Measurements from ENCODE around the gene CEP89.

Gene CEP89

GRCh38 chr19:32866061-32866460 lies 105.7 kb downstream of the CEP89 start:
- H3K9me2 ChIP-seq (replicated peaks; ENCODE audit: insufficient read depth, low read length) = no peaks in the 10 kb centered on the region
- no peak overlapping the region for H3K4me3 ChIP-seq (ENCODE audit: insufficient read depth, low read length, poor library complexity, severe bottlenecking)
- H3K27me3 ChIP-seq (ENCODE audit: low read length) = no peaks in the 10 kb centered on the region
- H4K20me1 ChIP-seq (ENCODE audit: low read depth, low read length) = no peaks in the 10 kb centered on the region
- no peaks in the 10 kb centered on the region for H3K9me3 ChIP-seq (ENCODE audit: insufficient read depth, low read length)
- H3K79me2 ChIP-seq (ENCODE audit: insufficient read depth, low read length) = no peaks in the 10 kb centered on the region
- no peaks in the 10 kb centered on the region for H3K36me3 ChIP-seq (ENCODE audit: low read length)
- H3K9ac ChIP-seq (ENCODE audit: low read length) = no peak overlapping the region
- H3K27ac ChIP-seq (ENCODE audit: low read depth, low read length) = no peak overlapping the region
- TF ChIP-seq CTCF (IDR thresholded peaks at IDR 0.05; ENCODE audit: insufficient read depth, low read length, poor library complexity, severe bottlenecking) = no peak
- TF ChIP-seq EZH2phosphoT487 (conservative IDR thresholded peaks at IDR 0.05; ENCODE audit: low read length) = no peak
- H3K4me2 ChIP-seq (ENCODE audit: low read depth, low read length, poor library complexity, severe bottlenecking) = no peak overlapping the region
- H2AFZ ChIP-seq (ENCODE audit: low read depth, low read length, severe bottlenecking) = no peak overlapping the region
- no peaks in the 10 kb centered on the region for H3F3A ChIP-seq (ENCODE audit: insufficient read depth)

- H3K4me2 ChIP-seq (ENCODE audit: low read depth, low read length, poor library complexity, severe bottlenecking) = no peak overlapping the region
- H3K9me2 ChIP-seq (replicated peaks; ENCODE audit: insufficient read depth, low read length) = no peaks in the 10 kb centered on the region
- no peak overlapping the region for H2AFZ ChIP-seq (ENCODE audit: low read depth, low read length, severe bottlenecking)
- H3K9ac ChIP-seq (ENCODE audit: low read length) = no peak overlapping the region
- no peak overlapping the region for H3K27ac ChIP-seq (ENCODE audit: low read depth, low read length)
- no peak overlapping the region for H3K4me3 ChIP-seq (ENCODE audit: insufficient read depth, low read length, poor library complexity, severe bottlenecking)
- no peaks in the 10 kb centered on the region for H3F3A ChIP-seq (ENCODE audit: insufficient read depth)
- H3K9me3 ChIP-seq (ENCODE audit: insufficient read depth, low read length) = no peaks in the 10 kb centered on the region
- no peaks in the 10 kb centered on the region for H3K79me2 ChIP-seq (ENCODE audit: insufficient read depth, low read length)
- no peaks in the 10 kb centered on the region for H3K27me3 ChIP-seq (ENCODE audit: low read length)
- TF ChIP-seq CTCF (IDR thresholded peaks at IDR 0.05; ENCODE audit: insufficient read depth, low read length, poor library complexity, severe bottlenecking) (no peak), EZH2phosphoT487 (conservative IDR thresholded peaks at IDR 0.05; ENCODE audit: low read length) (no peak)
- H3K36me3 ChIP-seq (ENCODE audit: low read length) = no peaks in the 10 kb centered on the region
- H4K20me1 ChIP-seq (ENCODE audit: low read depth, low read length) = no peaks in the 10 kb centered on the region
These were observed 106.4 kb downstream of the CEP89 start for GRCh38 chr19:32865326-32865725.

- no peak overlapping the region for H2AFZ ChIP-seq (ENCODE audit: low read depth, low read length, severe bottlenecking)
- no peaks in the 10 kb centered on the region for H3K79me2 ChIP-seq (ENCODE audit: insufficient read depth, low read length)
- H3K9ac ChIP-seq (ENCODE audit: low read length) = no peak overlapping the region
- H3K36me3 ChIP-seq (ENCODE audit: low read length) = no peaks in the 10 kb centered on the region
- H4K20me1 ChIP-seq (ENCODE audit: low read depth, low read length) = no peaks in the 10 kb centered on the region
- H3K9me3 ChIP-seq (ENCODE audit: insufficient read depth, low read length) = no peaks in the 10 kb centered on the region
- no peaks in the 10 kb centered on the region for H3F3A ChIP-seq (ENCODE audit: insufficient read depth)
- no peaks in the 10 kb centered on the region for H3K9me2 ChIP-seq (replicated peaks; ENCODE audit: insufficient read depth, low read length)
- TF ChIP-seq EZH2phosphoT487 (conservative IDR thresholded peaks at IDR 0.05; ENCODE audit: low read length) (no peak), CTCF (IDR thresholded peaks at IDR 0.05; ENCODE audit: insufficient read depth, low read length, poor library complexity, severe bottlenecking) (no peak)
- no peak overlapping the region for H3K4me2 ChIP-seq (ENCODE audit: low read depth, low read length, poor library complexity, severe bottlenecking)
- H3K27ac ChIP-seq (ENCODE audit: low read depth, low read length) = no peak overlapping the region
- no peak overlapping the region for H3K4me3 ChIP-seq (ENCODE audit: insufficient read depth, low read length, poor library complexity, severe bottlenecking)
- no peaks in the 10 kb centered on the region for H3K27me3 ChIP-seq (ENCODE audit: low read length)
These were observed 107.3 kb downstream of the CEP89 start for GRCh38 chr19:32864318-32865007.
